ENCODE data around the gene UQCR10. TPM values are rescaled to one million over a fixed set of nuclear protein-coding genes. Genes with fewer than 3 reads are reported as not detected.

Gene UQCR10
- total and polyA plus RNA-seq, 9 of the 15 experiments (the other 6 are each of a cell fraction or from before 2014, with no cell fraction given): 128 to 903 (median 163) TPM

DNA sequence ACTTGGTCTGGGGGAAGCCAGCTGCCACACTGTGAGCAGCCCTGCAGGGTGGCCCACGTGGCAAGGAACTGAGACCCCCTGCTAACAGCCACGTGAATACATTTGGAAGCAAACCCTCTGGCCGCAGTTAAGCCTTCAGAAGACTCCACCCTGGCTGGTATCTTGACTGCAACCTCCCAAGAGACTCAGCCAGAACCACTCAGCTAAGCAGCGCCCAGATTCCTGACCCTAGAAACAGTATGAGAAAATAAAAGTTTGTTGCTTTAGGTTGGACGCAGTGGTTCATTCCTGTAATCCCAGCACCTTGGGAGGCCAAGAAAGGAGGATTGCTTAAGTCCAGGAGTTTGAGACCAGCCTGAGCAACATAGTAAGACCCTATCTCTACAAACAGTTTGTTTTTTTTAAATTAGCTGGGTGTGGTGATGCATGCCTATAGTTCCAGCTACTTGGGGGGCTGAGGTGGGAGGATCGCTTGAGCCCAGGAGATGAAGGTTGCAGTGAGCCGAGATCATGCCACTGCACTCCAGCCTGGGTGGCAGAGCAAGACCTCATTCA lies 9.0 kb upstream of the UQCR10 start:
- ChIA-PET POLR2A (no interaction called here), CTCF (ENCODE audit: low intra/inter-chr PET ratio) (no interaction called here)
- DNase-seq (ENCODE audit: extremely low read depth in 1 of 4, low spot score in 3 of 4): no peak
- Histone ChIP-seq H3K27me3 (ENCODE audit: control insufficient read depth in 2 of 2, insufficient read depth in 2 of 2, low read length in 2 of 2) (no peaks in the 10 kb centered on the region), H3K4me1 (replicated peaks in 1 of 2; ENCODE audit: control insufficient read depth in 2 of 2, insufficient read depth in 2 of 2, low read length in 2 of 2) (no peaks in the 10 kb centered on the region; a peak in 1 of 5 replicates), H4K20me1 (replicated peaks; ENCODE audit: control insufficient read depth, insufficient read depth, low read length) (no peaks in the 10 kb centered on the region), H3K9me1 (ENCODE audit: control insufficient read depth, insufficient read depth, low read length) (no peaks in the 10 kb centered on the region), H3K79me2 (ENCODE audit: control insufficient read depth, insufficient read depth, low read length) (no peaks in the 10 kb centered on the region), H3K4me3 (no peak overlapping the region), H3K9ac (ENCODE audit: insufficient read depth in 1 of 2, low read depth in 2 of 2, low read length in 2 of 2) (no peak overlapping the region), H3K36me3 (ENCODE audit: control insufficient read depth, insufficient read depth, low read length) (no peaks in the 10 kb centered on the region), H3K27ac (ENCODE audit: extremely low read depth, low read depth, low read length) (no peak overlapping the region), H2AFZ (ENCODE audit: low read depth, low read length) (no peak overlapping the region), H3K4me2 (ENCODE audit: insufficient read depth, low read length) (no peak overlapping the region), H3K9me3 (replicated peaks; ENCODE audit: control insufficient read depth, insufficient read depth, low read depth, low read length) (no peaks in the 10 kb centered on the region)
- ATAC-seq: no peak
- peak; percentile 23 for FAIRE-seq
- TF ChIP-seq ZSCAN32 (CRISPR knock-in tag; IDR thresholded peaks at IDR 0.05): no peak
- no peak for TF ChIP-seq ZBTB17 (CRISPR knock-in tag; IDR thresholded peaks at IDR 0.05)
- TF ChIP-seq POLR2B (IDR thresholded peaks at IDR 0.05; ENCODE audit: low read depth, partially characterized antibody): no peak
- no peak for TF ChIP-seq NFYB (IDR thresholded peaks at IDR 0.05; ENCODE audit: extremely low read depth, insufficient read length)
- no peak for TF ChIP-seq CBX2 (IDR thresholded peaks at IDR 0.05; ENCODE audit: insufficient read depth, low read length, poor library complexity, severe bottlenecking)
- TF ChIP-seq PML (IDR thresholded peaks at IDR 0.05; ENCODE audit: low read length): no peak
- TF ChIP-seq BRD9 (IDR thresholded peaks at IDR 0.05; ENCODE audit: low read depth, partially characterized antibody): no peak
- TF ChIP-seq, protein P1, sequence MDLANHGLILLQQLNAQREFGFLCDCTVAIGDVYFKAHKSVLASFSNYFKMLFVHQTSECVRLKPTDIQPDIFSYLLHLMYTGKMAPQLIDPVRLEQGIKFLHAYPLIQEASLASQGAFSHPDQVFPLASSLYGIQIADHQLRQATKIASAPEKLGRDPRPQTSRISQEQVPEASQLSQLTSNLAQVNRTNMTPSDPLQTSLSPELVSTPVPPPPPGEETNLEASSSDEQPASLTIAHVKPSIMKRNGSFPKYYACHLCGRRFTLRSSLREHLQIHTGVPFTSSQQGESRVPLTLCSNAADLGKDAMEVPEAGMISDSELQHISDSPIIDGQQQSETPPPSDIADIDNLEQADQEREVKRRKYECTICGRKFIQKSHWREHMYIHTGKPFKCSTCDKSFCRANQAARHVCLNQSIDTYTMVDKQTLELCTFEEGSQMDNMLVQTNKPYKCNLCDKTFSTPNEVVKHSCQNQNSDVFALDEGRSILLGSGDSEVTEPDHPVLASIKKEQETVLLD (IDR thresholded peaks at IDR 0.05): no peak
- TF ChIP-seq DDX20 (tag; IDR thresholded peaks at IDR 0.05; ENCODE audit: low read depth): no peak
- no peak for TF ChIP-seq NR2C2 (CRISPR knock-in tag; IDR thresholded peaks at IDR 0.05)
- no peak for TF ChIP-seq NR2C2 (tag; IDR thresholded peaks at IDR 0.05)
- no peak for TF ChIP-seq PRMT5 (CRISPR knock-in tag; IDR thresholded peaks at IDR 0.05)
- no peak for TF ChIP-seq ZNF23 (CRISPR knock-in tag; IDR thresholded peaks at IDR 0.05)
- no peak for TF ChIP-seq ATF1 (CRISPR knock-in tag; IDR thresholded peaks at IDR 0.05)
- no peak for TF ChIP-seq ATF1 (tag; IDR thresholded peaks at IDR 0.05)
- TF ChIP-seq TCF7 (IDR thresholded peaks at IDR 0.05; ENCODE audit: borderline replicate concordance): no peak
- intact Hi-C loops (cut with micrococcal nuclease): no loop called here
- no TSS peak for BruUV-seq (replicated peaks)
- in situ Hi-C loops (cut with MboI): no loop called here
- 33% methylated on average over 7 of the region's 7 CpGs for WGBS (ENCODE audit: insufficient coverage, low coverage, missing lambda C conversion rate)
